Osteoblast (primary cell): Measurements from ENCODE around the gene FAHD1. TPM values are rescaled to one million over a fixed set of nuclear protein-coding genes. Genes with fewer than 3 reads are reported as not detected.

Experiments used
- DNase-seq: peaks from one replicate; pipeline ENCODE4 v3.0.0; 2011; ENCODE audit warnings: low spot score, mixed read lengths; ENCODE audit not compliant: insufficient read length; ENCODE audit errors: missing footprints
- H2AFZ ChIP-seq: 2 replicates; pipeline ENCODE4 v1.6.0; 2011; ENCODE audit warnings: mild to moderate bottlenecking, low read length
- H3K27ac ChIP-seq: 2 replicates; pipeline ENCODE4 v1.5.1; 2011; ENCODE audit warnings: mild to moderate bottlenecking, low read depth, low read length, moderate library complexity
- H3K27me3 ChIP-seq: 2 replicates; pipeline ENCODE4 v1.6.0; 2012; ENCODE audit warnings: mild to moderate bottlenecking, control low read depth, inconsistent platforms, low read length, moderate library complexity; ENCODE audit not compliant: insufficient read depth
- H3K36me3 ChIP-seq: 2 replicates; pipeline ENCODE4 v1.5.1; 2011; ENCODE audit warnings: mild to moderate bottlenecking, low read length, control low read depth, moderate library complexity; ENCODE audit not compliant: insufficient read depth
- H3K4me1 ChIP-seq: 2 replicates; pipeline ENCODE4 v1.5.1; 2011; ENCODE audit warnings: mild to moderate bottlenecking, low read length, control low read depth, moderate library complexity; ENCODE audit not compliant: insufficient read depth
- H3K4me2 ChIP-seq: 2 replicates; pipeline ENCODE4 v1.6.0; 2011; ENCODE audit warnings: mild to moderate bottlenecking, low read length; ENCODE audit not compliant: insufficient read depth
- H3K4me3 ChIP-seq: fragments of 200-600 bp; sonication (generic); 3 replicates; pipeline ENCODE4 v1.5.1; 2012; ENCODE audit warnings: mild to moderate bottlenecking, low read length, inconsistent platforms; ENCODE audit not compliant: insufficient read depth
- H3K79me2 ChIP-seq: 2 replicates; pipeline ENCODE4 v1.6.0; 2012; ENCODE audit warnings: mild to moderate bottlenecking, low read length, control low read depth, inconsistent platforms; ENCODE audit not compliant: insufficient read depth
- H3K9me3 ChIP-seq: 2 replicates; pipeline ENCODE4 v1.5.1; 2011; ENCODE audit warnings: low read depth, low read length, control low read depth
- H4K20me1 ChIP-seq: 2 replicates; pipeline ENCODE4 v1.6.0; 2012; ENCODE audit warnings: mild to moderate bottlenecking, low read length, control low read depth; ENCODE audit not compliant: insufficient read depth
- total RNA-seq: library from RNA; depleted of rRNA; stranded (reverse); fragments of >200 nt; gene quantifications from 2 replicates; pipeline ENCODE4 v1.2.3, GENCODE V29; 2012
- TF ChIP-seq, protein P1 (sequence below): IDR thresholded peaks from 2 replicates; pipeline ENCODE4 v1.5.1; 2011; ENCODE audit warnings: mild to moderate bottlenecking, low read depth, low read length, moderate library complexity; ENCODE audit errors: extremely low read depth

The FAHD1 gene
- total RNA-seq, 1 donor, result 72.7 TPM

DNA sequence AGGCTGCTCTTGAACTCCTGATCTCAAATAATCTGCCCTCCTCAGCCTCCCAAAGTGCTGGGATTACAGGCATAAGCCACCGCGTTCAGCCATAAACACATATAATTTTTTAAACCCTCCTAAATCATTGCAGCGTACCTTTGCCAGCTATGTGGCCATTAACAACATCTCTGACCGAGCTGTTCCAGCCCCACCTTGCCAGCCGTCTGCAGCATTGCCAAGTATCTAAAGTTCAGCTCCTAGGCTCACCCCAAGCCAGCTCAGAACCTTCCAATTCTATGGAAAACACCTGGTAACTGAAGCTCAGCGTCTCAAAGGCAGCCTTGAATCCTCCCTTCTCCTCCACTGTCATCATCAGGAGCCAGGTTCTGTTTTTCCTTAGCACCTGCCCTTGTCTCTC, 50.1 kb downstream of the FAHD1 start:
- no peak overlapping the region for H2AFZ ChIP-seq
- TF ChIP-seq, protein P1, sequence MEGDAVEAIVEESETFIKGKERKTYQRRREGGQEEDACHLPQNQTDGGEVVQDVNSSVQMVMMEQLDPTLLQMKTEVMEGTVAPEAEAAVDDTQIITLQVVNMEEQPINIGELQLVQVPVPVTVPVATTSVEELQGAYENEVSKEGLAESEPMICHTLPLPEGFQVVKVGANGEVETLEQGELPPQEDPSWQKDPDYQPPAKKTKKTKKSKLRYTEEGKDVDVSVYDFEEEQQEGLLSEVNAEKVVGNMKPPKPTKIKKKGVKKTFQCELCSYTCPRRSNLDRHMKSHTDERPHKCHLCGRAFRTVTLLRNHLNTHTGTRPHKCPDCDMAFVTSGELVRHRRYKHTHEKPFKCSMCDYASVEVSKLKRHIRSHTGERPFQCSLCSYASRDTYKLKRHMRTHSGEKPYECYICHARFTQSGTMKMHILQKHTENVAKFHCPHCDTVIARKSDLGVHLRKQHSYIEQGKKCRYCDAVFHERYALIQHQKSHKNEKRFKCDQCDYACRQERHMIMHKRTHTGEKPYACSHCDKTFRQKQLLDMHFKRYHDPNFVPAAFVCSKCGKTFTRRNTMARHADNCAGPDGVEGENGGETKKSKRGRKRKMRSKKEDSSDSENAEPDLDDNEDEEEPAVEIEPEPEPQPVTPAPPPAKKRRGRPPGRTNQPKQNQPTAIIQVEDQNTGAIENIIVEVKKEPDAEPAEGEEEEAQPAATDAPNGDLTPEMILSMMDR, result no peak
- DNase-seq, result no peak
- no peaks in the 10 kb centered on the region for H3K79me2 ChIP-seq
- no peaks in the 10 kb centered on the region for H3K36me3 ChIP-seq
- H3K27me3 ChIP-seq, result peaks cover 41% of the 10 kb centered on the region
- H3K4me3 ChIP-seq, result no peak overlapping the region
- no peaks in the 10 kb centered on the region for H3K4me1 ChIP-seq
- H4K20me1 ChIP-seq, result no peaks in the 10 kb centered on the region
- H3K9me3 ChIP-seq, result no peaks in the 10 kb centered on the region
- no peak overlapping the region for H3K4me2 ChIP-seq
- H3K27ac ChIP-seq, result no peak overlapping the region

DNA sequence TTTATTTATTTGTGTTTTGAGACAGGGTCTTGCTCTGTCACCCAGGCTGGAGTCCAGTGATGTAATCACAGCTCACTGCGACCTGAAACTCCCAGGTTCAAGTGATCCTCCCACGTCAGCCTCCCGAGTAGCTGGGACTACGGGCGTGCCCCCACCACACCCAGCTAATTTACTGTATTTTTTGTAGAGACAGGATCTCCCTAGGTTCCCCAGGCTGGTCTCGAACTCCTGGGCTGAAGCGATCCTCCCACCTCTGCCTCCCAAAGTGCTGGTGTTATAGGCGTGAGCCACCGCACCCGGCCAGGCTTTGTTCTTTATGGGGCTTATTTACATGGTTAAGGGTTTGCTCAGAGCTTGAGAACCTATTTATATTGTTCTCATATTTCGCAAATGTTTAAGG, 50.8 kb downstream of the FAHD1 start:
- Histone ChIP-seq H3K9me3 (no peaks in the 10 kb centered on the region), H3K4me1 (no peaks in the 10 kb centered on the region), H3K27ac (no peak overlapping the region), H3K79me2 (no peaks in the 10 kb centered on the region), H4K20me1 (no peaks in the 10 kb centered on the region), H3K4me3 (no peak overlapping the region), H3K4me2 (no peak overlapping the region), H3K36me3 (no peaks in the 10 kb centered on the region), H3K27me3 (peaks cover 34% of the 10 kb centered on the region), H2AFZ (no peak overlapping the region)
- TF ChIP-seq, protein P1, result no peak
- no peak for DNase-seq

DNA sequence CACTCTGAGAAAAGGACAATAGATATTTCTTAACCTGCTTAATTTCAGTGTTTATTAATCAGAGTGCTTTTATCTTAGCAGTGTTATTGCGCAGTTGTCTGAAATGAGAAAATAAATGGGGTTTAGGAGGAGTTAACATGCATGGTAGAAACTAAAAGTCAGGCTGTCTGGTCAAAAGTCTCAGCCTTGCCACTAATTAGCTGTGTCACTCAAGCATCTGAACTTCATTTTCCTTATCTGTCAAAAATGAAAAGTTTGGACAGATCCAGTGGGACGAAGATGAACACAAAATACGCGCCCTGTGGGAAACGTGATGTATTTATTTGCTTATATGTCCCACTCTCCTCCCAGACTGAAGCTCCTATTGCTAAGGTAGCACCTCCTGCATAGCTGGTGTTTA, 51.2 kb downstream of the FAHD1 start:
- H3K27me3 ChIP-seq, result peaks cover 32% of the 10 kb centered on the region
- no peaks in the 10 kb centered on the region for H4K20me1 ChIP-seq
- no peak overlapping the region for H3K4me3 ChIP-seq
- DNase-seq, result no peak
- no peak overlapping the region for H3K27ac ChIP-seq
- H3K9me3 ChIP-seq, result no peaks in the 10 kb centered on the region
- TF ChIP-seq, protein P1, result no peak
- H3K4me1 ChIP-seq, result no peaks in the 10 kb centered on the region
- no peaks in the 10 kb centered on the region for H3K36me3 ChIP-seq
- H2AFZ ChIP-seq, result no peak overlapping the region
- no peaks in the 10 kb centered on the region for H3K79me2 ChIP-seq
- no peak overlapping the region for H3K4me2 ChIP-seq

Other genes starting within 250 kb of the FAHD1 start
- 37.1 and 38.0 TPM in 2 replicates for gene IFT140, start 215.1 kb upstream of the FAHD1 start, total RNA-seq
- 9.7 and 11.2 TPM in 2 replicates for gene CRAMP1, start 214.8 kb upstream of the FAHD1 start, total RNA-seq
- 22.8 and 26.2 TPM in 2 replicates for gene JPT2, start 148.9 kb upstream of the FAHD1 start, total RNA-seq
- 64.1 and 71.0 TPM in 2 replicates for gene MAPK8IP3, start 121.0 kb upstream of the FAHD1 start, total RNA-seq
- 49.2 and 55.4 TPM in 2 replicates for gene NME3, start 55.7 kb upstream of the FAHD1 start, total RNA-seq
- 10.0 and 16.3 TPM in 2 replicates for gene EME2, start 54.4 kb upstream of the FAHD1 start, total RNA-seq
- 40.5 and 47.1 TPM in 2 replicates for gene MRPS34, start 54.1 kb upstream of the FAHD1 start, total RNA-seq
- gene SPSB3, start 44.6 kb upstream of the FAHD1 start, total RNA-seq, result 33.6 and 42.3 TPM in 2 replicates
- gene NUBP2, start 44.2 kb upstream of the FAHD1 start, total RNA-seq, result 45.4 and 56.1 TPM in 2 replicates
- not detected in 2 replicates for gene IGFALS, start 33.5 kb upstream of the FAHD1 start, total RNA-seq
- 28.9 and 32.9 TPM in 2 replicates for gene HAGH, start 381 bp upstream of the FAHD1 start, total RNA-seq
- gene MEIOB, start 45.0 kb downstream of the FAHD1 start, total RNA-seq, result not detected in 2 replicates
- not detected in 2 replicates for gene HS3ST6, start 91.2 kb downstream of the FAHD1 start, total RNA-seq
- 16.2 and 18.1 TPM in 2 replicates for gene MSRB1, start 116.0 kb downstream of the FAHD1 start, total RNA-seq
- not detected in 2 replicates for gene RPL3L, start 127.5 kb downstream of the FAHD1 start, total RNA-seq
- gene NDUFB10, start 132.3 kb downstream of the FAHD1 start, total RNA-seq, result 82.8 and 109 TPM in 2 replicates
- gene RPS2, start 137.6 kb downstream of the FAHD1 start, total RNA-seq, result 1,815 and 2,359 TPM in 2 replicates
- gene RNF151, start 139.7 kb downstream of the FAHD1 start, total RNA-seq, result 0.36 TPM in 1 of 2 replicates, not detected in the other
- 22.4 and 26.1 TPM in 2 replicates for gene TBL3, start 144.8 kb downstream of the FAHD1 start, total RNA-seq
- under 0.01 and 0.29 TPM in 2 replicates for gene NOXO1, start 154.3 kb downstream of the FAHD1 start, total RNA-seq
- 8.7 and 12.1 TPM in 2 replicates for gene GFER, start 157.0 kb downstream of the FAHD1 start, total RNA-seq
- under 0.01 and 0.59 TPM in 2 replicates for gene SYNGR3, start 162.8 kb downstream of the FAHD1 start, total RNA-seq
- 17.7 and 21.0 TPM in 2 replicates for gene ZNF598, start 182.6 kb downstream of the FAHD1 start, total RNA-seq
- gene NPW, start 192.6 kb downstream of the FAHD1 start, total RNA-seq, result not detected in 2 replicates
- 26.8 and 33.7 TPM in 2 replicates for gene NHERF2, start 199.7 kb downstream of the FAHD1 start, total RNA-seq
- gene NTHL1, start 220.6 kb downstream of the FAHD1 start, total RNA-seq, result 22.8 and 24.8 TPM in 2 replicates
- 73.1 and 78.9 TPM in 2 replicates for gene TSC2, start 220.8 kb downstream of the FAHD1 start, total RNA-seq